GM21717 (cell line): ENCODE data around the gene AZIN2.

ENCODE experiments used
- ATAC-seq: cut with Tn5 transposase; IDR thresholded peaks from one replicate; pipeline ENCODE4 v1.9.1; 2021; ENCODE audit warnings: mild to moderate bottlenecking, moderate library complexity; ENCODE audit not compliant: unreplicated experiment

The AZIN2 gene

DNA sequence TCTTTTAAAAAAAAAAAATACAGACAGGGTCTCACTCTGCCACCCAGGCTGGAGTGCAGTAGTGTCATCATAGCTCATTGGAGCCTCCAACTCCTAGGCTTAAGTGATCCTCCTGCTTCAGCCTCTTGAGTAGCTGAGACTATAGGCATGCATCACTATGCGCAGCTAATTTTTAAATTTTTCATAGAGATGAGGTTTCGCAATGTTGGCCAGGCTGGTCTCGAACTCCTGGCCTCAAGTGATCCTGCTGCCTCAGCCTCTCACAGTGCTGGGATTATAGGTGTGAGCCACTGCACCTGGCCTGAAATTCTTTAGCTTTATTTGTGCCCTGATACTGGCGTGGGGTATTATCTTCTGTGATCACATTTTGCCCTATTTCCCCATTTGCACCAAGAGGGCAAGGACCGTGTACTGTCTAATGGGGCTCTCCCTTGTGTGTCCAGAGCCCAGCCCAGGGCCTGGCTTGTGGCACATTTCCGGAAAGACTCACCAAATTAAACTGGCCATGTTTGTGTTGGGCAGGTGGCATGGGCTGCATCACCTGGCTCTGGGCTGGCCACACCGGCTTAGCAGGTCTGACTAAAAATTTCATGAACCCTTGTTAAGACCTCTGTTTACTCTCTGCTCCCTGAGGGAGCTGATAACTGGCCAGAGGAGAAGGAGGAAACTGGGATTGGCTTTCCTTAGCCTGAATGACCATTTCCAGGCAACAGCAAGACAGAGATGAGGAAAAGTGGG lies 68.7 kb downstream of the AZIN2 start:
- ATAC-seq, result no peak

DNA sequence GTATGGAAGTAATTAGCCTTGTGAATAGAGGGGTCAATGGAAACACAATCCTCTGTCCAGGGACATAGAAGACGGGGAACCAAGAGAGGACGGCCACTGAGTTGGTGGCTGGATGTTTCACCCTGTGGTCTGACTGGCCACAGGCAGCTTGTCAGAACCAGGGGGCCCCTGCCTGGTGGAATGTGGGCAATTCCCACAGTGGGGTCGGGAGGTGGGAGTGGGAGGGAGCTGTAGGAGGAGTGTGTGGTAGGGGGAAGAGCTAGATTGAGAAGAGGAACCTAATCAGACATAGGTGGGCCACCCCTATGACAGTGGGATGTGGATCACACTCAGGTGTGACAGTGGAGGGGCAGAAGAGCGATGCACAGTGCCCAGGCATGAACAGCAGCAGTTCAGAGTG lies 69.6 kb downstream of the AZIN2 start:
- no peak for ATAC-seq

DNA sequence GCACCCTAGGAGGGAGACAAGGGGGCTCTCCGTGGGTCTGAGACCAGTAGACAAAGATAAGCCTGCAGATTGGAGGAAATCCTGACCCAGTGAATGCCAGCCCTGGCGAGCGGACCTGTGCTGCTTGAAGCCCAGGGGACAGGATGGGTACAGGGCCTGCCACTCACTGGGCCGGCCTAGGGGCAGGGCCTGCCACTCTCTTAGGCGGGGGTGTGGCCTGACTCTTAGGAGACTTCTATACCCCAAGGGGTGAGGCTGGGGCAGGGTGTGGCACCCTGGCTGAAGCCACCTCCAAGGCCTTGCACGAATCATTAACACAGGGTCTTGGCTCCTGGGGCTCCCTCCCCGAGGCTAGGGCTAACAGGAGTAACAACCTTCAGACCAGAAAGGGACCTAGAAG lies 70.2 kb downstream of the AZIN2 start:
- ATAC-seq, result no peak

DNA sequence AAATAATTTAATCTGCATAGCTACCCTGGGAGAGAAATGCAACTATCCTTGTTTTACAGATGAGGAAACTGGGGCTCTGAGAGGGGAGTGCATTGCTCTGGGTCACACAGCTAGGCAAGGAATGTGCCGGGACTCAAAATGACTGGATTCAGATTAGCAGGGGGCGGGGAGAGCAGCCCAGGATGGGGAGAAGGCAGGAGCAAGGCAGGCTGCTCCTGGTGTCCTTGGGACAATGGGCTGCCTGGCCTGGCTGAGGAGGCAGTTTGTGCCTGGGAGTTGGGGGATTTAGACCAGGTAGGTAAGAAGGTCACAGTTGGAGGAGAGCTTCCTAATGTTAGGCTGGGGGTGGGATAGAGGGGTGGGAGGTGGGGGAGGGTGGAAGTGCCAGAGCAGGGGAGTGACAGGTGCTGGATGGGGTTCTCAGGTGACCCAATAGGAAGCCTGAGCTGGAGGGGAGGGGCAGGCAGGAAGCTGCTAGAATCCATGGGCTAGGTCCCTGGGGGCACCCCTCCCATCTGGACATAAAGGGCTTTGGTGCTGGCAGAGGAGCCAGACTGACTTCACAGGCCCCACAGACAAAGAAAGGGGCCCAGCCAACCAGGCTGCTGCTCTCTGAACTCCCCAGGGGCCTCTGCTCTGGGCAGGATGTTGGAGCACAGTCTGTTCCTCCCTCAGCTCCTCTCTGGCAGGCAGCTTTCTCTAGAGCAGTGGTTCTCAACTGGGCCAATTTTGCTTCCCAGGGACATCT lies 71.9 kb downstream of the AZIN2 start:
- no peak for ATAC-seq

DNA sequence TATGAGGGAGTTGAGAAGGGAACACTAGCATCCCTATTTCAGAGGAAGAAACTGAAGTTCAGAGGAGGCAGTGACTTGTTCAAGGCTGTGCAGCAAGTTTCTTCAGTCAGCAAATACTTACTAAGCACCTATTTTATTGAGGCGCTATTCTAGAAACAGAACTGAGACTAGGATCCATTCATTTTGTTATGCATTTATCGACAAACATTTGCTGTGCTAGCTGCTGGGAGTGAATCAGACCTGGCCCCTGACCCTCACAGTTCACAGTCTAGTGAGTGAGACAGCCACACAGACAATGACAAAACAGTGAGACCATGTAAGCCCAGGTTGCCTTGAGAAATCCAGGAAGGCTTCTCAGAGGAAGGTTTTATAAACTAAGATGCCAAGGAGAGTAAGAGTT lies 72.7 kb downstream of the AZIN2 start:
- ATAC-seq, result no peak

DNA sequence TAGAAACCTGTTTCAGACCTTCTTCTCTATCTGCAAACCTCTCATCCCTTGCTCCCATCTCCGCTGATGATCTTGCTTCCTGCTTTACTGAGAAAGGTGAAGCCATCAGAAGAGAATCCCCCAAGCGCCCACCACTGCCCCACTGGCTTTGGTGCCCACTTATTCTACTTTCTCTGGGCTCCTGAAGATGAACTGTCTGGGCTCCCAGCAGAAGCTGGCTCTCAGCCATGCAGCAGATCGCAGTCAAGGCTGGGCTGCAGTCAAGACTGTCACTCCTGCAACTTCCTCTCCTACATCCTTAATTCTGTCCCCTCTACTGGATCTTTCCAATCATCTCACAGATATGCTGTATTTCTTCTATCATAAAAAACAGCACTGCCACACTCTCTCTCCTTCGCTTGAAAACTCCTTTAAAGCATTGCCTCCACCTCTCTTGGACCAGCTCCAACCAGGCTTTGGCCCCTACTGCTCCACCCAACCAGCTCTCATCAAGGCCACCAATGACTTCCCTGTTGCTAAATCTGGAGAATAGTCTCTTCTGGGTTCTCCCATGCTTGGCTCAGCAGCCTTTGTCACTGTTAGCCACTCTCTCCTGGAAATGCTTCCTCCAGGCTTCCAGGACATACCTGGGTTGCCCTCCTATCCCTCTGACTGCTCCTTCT lies 75.1 kb downstream of the AZIN2 start:
- ATAC-seq, result no peak

DNA sequence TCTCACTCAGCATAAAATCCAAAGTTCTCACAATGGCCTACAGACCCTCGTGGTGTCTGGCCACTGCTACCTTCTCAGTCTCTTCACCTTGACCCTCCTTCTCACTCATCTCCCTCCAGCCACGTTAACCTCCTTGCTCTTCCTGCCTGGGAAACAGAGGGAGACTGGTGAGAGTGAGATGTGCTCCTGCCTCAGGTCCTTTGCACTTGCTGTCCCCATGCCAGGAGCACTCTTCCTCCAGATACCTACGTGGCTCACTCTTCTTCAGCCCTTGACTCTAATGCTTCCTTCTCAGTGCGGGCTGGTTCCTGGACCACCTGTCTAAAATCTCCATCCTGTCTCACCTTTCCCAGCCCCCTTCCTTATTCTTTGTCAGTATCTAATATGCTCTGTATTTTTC lies 76.2 kb downstream of the AZIN2 start:
- no peak for ATAC-seq

DNA sequence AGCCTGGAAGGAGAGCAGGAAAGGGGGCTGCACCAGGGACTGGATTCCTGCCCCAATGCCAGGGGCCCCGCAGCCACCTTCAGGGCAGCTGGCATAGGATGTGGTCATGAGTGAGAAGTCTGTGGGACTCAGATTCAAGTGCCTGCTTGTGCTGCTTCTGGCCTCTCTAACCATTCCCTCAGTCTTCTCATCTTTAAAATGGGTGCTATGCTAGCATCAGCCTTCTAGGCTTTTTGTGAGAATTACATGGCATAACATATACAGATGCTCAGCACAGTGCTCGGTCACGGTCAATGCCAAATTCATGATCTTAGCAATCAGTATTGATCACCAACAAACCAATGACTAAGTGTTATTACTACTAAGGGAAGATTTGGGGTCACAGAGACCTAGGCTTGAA lies 77.4 kb downstream of the AZIN2 start:
- no peak for ATAC-seq

DNA sequence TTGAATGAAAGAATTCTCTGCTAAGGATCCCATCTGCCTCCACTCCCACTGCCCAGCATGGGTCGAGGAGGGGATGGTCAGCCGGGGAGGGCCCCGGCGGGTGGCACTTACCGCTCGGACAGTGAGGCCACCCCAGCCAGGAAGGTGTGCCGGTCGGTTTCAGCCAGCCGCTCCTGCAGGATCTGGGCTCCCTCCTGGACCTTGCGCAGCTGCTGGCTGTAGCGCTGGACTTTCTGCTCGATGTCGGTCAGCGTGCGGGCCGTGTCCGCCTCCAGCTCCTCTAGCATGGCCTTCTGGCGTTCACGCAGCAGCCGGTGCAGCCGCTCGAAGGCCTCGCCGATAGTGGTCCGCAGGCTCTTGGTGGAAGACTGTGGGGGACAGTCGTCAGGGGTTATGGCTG lies 78.6 kb downstream of the AZIN2 start:
- ATAC-seq, result no peak

DNA sequence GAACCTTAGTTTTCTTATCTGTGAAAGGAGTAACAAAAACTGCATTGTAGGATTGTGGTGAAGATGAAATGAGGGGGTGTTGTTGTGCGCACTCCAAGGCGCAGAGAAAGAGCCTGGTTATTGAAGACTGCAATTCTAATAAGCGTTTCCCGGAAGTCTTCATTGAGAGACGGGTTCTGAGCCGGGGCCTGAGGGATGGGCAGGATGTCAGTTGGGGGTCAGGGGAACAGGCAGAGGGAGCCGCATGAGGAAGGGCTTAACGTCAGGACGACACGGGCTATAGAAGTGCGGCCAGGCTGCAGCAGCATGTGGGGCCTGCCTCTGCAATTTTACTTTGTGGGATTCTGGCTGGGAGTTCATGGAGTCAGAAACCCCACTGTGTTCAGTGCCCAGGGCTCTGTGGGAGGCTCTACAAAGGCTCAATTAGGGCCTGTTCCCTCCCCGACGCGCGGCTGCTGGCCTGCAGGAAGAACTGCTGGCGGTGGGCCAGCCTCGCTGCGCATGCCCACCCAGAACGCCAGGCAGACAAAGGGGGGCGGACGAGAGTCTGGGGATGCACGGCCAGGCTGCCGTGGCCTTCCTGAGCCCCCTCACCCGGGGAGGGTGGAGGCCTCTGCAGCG lies 80.2 kb downstream of the AZIN2 start:
- ATAC-seq, result no peak

DNA sequence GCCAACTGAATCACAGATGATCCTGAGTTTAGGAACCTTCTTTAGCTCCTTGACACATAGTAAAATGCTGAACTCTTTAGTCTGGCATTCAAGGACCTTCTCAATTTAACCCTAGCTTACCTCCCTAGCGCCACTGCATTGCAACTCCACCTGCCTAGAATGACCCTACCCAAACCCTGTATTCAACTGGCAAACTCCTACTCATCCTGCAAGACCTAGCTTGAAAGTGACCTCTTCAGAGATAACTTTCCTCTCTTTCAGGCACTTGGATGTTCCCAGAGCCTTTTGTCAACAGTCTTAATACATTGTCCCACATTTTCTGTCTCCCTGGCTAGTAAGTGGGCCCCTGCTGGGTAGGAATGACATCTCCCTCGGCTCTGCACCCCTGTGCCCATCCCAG lies 81.2 kb downstream of the AZIN2 start:
- no peak for ATAC-seq

DNA sequence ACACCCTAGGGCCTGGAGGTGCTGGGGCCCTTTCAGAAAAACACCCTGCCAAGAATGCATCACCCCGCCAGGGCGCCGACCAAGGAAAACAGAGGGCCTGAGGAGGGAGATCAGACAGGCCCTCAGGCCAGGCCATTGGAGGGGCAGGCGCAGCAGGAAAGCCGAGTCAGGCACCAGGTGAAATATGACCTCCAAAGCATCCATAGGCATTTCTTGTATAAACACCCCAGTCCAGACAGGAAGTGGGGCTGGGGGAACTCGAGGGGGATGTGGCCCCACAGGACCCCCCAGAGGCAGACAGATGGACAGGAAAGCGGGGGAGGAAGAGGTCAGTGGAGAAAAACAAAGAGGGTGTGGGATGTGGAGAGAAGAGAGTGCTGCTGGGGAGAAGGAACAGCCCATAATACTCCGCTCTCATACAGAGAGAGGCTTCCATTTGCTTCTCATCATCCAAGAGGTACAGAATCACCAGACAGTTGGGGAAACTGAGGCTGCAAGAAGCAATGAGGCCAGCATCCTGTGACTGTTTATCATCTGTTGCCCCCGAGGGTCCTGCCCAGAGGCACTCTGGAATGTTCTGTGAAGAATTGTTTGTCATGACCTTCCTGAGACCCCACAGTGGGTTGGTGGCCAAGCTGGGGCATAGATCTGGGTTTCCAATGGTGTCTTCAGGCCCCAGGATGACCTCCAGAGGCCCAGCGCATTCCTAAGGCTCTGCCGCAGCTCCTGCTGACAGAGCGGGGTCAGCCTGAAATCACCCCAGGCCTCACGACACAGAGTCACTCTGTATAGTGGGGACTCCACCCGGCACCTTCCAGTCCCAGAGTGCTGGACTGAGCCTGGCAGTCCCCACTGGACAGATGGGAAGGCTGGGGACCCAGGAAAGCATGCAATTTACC lies 82.9 kb downstream of the AZIN2 start:
- ATAC-seq, result no peak

DNA sequence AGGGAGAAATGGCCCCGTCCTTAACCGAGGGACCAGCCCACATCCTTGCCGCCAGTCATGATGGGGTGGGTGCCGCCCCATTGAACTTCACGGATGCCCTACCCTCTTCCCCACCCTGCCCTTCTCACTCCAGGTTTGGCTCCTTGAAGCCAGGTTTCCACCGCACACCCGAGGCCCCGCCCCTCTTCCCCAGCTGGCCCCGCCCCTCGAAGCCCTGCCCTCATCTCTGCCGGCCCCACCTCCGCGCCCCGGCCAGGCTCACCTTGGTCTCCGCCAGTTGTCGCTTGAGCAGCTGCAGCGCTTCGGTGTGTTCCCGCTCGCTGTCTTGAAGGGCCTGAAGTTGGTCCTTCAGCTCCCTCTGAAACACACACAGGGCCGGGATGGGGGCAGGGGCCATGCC lies 84.3 kb downstream of the AZIN2 start:
- no peak for ATAC-seq

DNA sequence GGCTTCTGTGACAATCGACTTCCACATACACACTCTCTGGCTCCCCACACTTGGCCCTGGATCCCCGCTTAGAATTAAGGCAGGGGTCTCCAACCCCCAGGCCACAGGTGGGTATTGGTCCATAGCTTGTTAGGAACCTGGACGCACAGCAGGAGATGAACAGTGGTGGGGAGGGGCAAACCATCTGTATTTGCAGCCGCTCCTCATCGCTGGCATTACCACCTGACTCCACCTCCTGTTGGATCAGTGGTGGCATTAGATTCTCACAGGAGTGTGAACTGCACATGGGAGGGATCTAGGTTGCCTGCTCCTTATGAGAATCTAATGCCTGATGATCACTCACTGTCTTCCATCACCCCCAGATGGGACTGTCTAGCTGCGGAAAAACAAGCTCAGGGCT lies 84.9 kb downstream of the AZIN2 start:
- no peak for ATAC-seq

DNA sequence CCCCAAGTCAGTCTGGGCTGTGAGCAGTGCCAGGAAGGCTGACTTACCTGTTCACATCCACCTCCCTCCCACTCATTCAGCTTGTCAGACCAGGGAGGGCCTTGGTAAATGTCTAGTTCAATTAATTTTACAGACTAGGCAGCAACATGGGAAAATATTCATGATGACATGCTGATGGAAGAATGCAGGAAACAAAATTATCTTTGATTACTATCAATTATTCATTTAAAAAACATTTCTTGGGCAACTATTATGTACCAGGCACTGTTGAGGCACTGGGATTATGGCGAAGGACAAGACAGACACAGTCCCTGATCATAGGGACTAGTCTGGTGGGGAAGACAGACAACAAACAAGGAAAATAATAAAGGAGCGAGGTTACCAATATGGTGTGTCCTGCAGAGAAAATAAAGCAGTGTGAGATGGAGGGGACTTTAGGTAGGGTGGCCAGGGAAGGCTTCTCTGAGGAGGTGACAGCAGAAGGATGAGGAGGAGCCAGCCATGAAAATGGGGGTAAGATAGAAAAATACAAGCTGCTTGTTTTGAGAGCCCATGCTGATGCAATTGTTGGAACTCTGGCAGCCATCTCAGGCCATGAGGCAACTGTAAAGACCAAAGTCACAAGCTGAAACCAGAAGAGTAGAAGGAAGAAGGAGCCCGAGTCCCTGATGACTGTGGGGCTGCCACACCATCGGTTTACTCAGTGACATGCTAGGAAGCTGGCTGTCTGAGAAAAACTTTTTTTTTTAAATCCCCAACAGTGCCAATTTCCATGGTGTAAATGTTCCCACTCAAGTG lies 86.9 kb downstream of the AZIN2 start:
- ATAC-seq, result no peak

DNA sequence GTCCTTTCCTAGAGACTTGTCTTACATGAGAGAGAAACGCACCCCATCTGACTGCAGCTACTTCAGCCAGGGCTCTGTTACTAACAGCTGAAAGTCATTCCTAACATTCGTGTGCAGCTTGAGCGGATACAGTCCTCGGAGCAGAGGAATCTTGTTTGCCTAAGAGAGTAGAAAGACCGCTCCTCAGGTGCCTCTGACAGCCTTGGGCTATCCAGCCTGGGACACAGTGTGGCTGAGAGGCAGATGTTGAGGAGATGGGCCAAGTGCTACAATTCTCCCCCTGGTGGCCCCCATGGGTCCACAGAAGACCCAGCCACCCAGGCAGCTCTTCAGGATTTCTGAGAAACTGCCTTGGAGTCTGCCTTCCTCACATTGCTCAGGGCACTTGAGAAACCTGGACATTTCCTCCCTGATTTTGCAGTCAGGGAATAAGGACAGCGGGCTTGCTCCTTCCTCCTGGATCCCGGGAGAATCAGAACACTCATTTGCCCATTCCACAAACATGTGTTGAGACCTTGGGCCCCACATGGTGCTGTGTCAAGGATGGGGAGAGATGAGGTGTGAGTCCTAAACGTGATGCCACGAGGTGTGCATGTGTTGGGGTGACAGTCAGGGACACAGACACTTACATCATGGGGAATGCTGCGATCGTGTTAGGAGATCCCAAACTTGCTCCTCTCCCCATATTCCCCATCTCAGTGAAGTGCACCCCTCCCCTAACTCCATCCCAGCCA lies 87.8 kb downstream of the AZIN2 start:
- ATAC-seq, result no peak

DNA sequence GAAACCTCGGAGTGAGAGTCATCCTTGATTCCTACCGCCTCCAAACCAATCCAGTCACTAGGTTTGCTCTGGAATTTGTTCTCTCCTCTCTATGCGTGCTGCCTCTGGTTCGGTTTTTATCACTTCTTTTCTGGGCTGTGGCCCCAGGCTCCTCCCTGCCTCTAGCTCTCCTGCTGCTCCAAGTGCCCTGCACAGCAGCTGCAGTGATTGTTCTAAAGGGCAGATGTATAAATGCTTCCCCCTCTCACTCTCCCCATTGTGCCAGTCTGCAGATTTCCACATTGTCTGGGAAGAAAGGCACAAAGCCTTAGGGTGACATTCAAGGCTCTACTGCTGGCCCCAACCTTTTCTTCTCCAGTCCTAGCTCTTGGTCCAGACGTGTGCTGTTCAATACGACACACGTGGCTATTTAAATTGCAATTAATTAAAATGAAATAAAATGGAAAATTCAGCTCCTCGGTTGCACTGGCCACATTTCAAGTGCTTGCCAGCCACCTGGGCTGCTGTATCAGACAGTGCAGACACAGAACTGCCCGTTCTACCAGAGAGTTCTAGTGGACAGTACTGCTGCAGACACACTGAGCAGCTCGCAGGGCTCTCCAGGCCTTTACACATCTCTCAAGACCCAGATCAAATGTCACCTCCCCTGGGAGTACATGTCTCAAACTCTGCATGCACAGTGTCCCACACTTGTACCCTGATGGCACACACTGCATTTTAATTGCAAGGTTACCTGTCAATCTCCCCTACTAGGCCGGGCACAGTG lies 88.5 kb downstream of the AZIN2 start:
- no peak for ATAC-seq
